HepG2 (cell line): ENCODE measurements around the gene PCDH7. TPM values are rescaled to one million over a fixed set of nuclear protein-coding genes. Genes with fewer than 3 reads are reported as not detected.

Experiments
- ATAC-seq: fragments of 200-7000 bp; cut with Tn5 transposase; 3 replicates; pipeline ENCODE4 v1.9.1; 2020; ENCODE audit warnings: mild to moderate bottlenecking, moderate library complexity
- BruUV-seq: library from RNA; stranded (reverse); fragments of 400-500 nt; replicated peaks from 2 replicates; lab custom pipeline; 2021; lab: Mats Ljungman, UMichigan
- CTCF ChIA-PET: fragments of 300-600 bp; formaldehyde crosslinking; extraction: SDS; loops from one replicate; lab custom pipeline; 2021; ENCODE audit warnings: low total read pairs, inconsistent platforms, low intra/inter-chr PET ratio; lab: Yijun Ruan, JAX
- POLR2A ChIA-PET: fragments of 350-600 bp; sonication (Branson Sonifier 250); formaldehyde crosslinking; loops from one replicate; lab custom pipeline; 2020; ENCODE audit warnings: antibody characterized with exemption, inconsistent platforms; lab: Yijun Ruan, JAX
- DNase-seq: peaks from one replicate; pipeline ENCODE4 v3.0.0-alpha.2; 2015; ENCODE audit warnings: low spot score
- FAIRE-seq: peaks from 3 replicates; lab custom pipeline; 2011; peaks lifted over from hg19 to GRCh38; lab: Jason Lieb, UNC
- H2AFZ ChIP-seq: one replicate; pipeline ENCODE4 v1.6.1; 2011; ENCODE audit warnings: low read length, inconsistent platforms
- H3K27ac ChIP-seq: fragments of 300-600 bp; 3 replicates; pipeline ENCODE4 v1.8.0; 2011; ENCODE audit warnings: mixed run types, mild to moderate bottlenecking, mixed read lengths, low read length, inconsistent platforms; ENCODE audit not compliant: insufficient read depth; ENCODE audit errors: extremely low read length
- H3K27me3 ChIP-seq, 2 experiments: fragments of 200-600 bp in 1 of 2; 2 replicates in 1 of 2; 3 replicates in 1 of 2; pipeline versions ENCODE4 v1.6.0 to v1.8.0; 2011; ENCODE audit warnings: low read length in 2 of 2, mild to moderate bottlenecking in 2 of 2, moderate library complexity in 2 of 2, inconsistent platforms in 1 of 2; ENCODE audit not compliant: insufficient read depth in 2 of 2, control insufficient read depth in 1 of 2
- H3K36me3 ChIP-seq, 2 experiments: fragments of 200-600 bp in 1 of 2; replicated peaks in 1 of 2; 2 replicates in 1 of 2; 3 replicates in 1 of 2; pipeline versions ENCODE4 v1.5.1 to v1.8.0; 2011; ENCODE audit warnings: low read length in 2 of 2, inconsistent platforms in 1 of 2; ENCODE audit not compliant: insufficient read depth in 2 of 2, control insufficient read depth in 1 of 2
- H3K4me1 ChIP-seq: 2 replicates; pipeline ENCODE4 v1.5.1; 2012; ENCODE audit warnings: low read length, inconsistent platforms; ENCODE audit not compliant: insufficient read depth
- H3K4me2 ChIP-seq: 2 replicates; pipeline ENCODE4 v1.6.0; 2011; ENCODE audit warnings: low read depth, low read length, inconsistent platforms
- H3K4me3 ChIP-seq, 3 experiments: fragments of 200-600 bp in 1 of 3; sonication (generic), shearing (Covaris generic) in 1 of 3; replicated peaks in 1 of 3; 2 replicates each; pipeline ENCODE4 v1.5.1; 2011 to 2016; ENCODE audit warnings: low read length in 3 of 3, inconsistent platforms in 2 of 3, low read depth in 2 of 3, mild to moderate bottlenecking in 2 of 3, control low read depth in 1 of 3, mixed read lengths in 1 of 3; ENCODE audit not compliant: insufficient read depth in 1 of 3
- H3K79me2 ChIP-seq: one replicate; pipeline ENCODE4 v1.6.1; 2011; ENCODE audit warnings: low read length, inconsistent platforms; ENCODE audit not compliant: insufficient read depth
- H3K9ac ChIP-seq: 2 replicates; pipeline ENCODE4 v1.6.0; 2011; ENCODE audit warnings: mild to moderate bottlenecking, low read depth, low read length, inconsistent platforms; ENCODE audit not compliant: insufficient read depth
- H3K9me3 ChIP-seq: 2 replicates; pipeline ENCODE4 v1.5.1; 2012; ENCODE audit warnings: mild to moderate bottlenecking, low read length
- H4K20me1 ChIP-seq: 2 replicates; pipeline ENCODE4 v1.6.0; 2011; ENCODE audit warnings: inconsistent platforms, mild to moderate bottlenecking, low read length, moderate library complexity; ENCODE audit not compliant: insufficient read depth
- AFF4 ChIP-seq: sonication (generic); formaldehyde crosslinking; IDR thresholded peaks from 2 replicates; pipeline ENCODE4 v1.4.0; 2020; ENCODE audit warnings: missing genetic modification reagents
- FOXC1 ChIP-seq: sonication (generic); formaldehyde crosslinking; IDR thresholded peaks from 2 replicates; pipeline ENCODE4 v1.8.0; 2022; ENCODE audit warnings: mild to moderate bottlenecking, missing genetic modification reagents, borderline replicate concordance
- MLX ChIP-seq: IDR thresholded peaks from 2 replicates; pipeline ENCODE4 v1.6.1; 2016
- NR2F2 ChIP-seq: IDR thresholded peaks from 2 replicates; pipeline ENCODE4 v1.6.1; 2012; ENCODE audit warnings: low read depth, inconsistent platforms, borderline replicate concordance
- PBX3 ChIP-seq: sonication (generic); formaldehyde crosslinking; IDR thresholded peaks from 2 replicates; pipeline ENCODE4 v1.8.1; 2023; ENCODE audit warnings: missing genetic modification reagents, inconsistent platforms, borderline replicate concordance
- PHF20 ChIP-seq: sonication (generic); formaldehyde crosslinking; IDR thresholded peaks from 2 replicates; pipeline ENCODE4 v1.5.0; 2020; ENCODE audit warnings: mild to moderate bottlenecking, missing genetic modification reagents
- ZNF280B ChIP-seq: sonication (generic); formaldehyde crosslinking; IDR thresholded peaks from 2 replicates; pipeline ENCODE4 v1.5.0; 2020; ENCODE audit warnings: missing genetic modification reagents, mild to moderate bottlenecking, borderline replicate concordance
- ZNF3 ChIP-seq: IDR thresholded peaks from 2 replicates; pipeline ENCODE4 v1.7.0; 2017; ENCODE audit warnings: inconsistent platforms
- WGBS: methylation state at CpG from one replicate; pipeline ENCODE4 v1.1.6; 2017; ENCODE audit warnings: low lambda C conversion rate; 5-methylcytosine and 5-hydroxymethylcytosine counted together
- in situ Hi-C: cut with HindIII; loops from 2 replicates; pipeline ENCODE4 v1.10.0; 2017; ENCODE audit warnings: low pct_unique_long_range_greater_than_20kb; ENCODE audit not compliant: extremely low pct_ligation_motif_present
- intact Hi-C: fragments of 100-400 bp; cut with micrococcal nuclease; formaldehyde crosslinking; loops from one replicate; pipeline ENCODE4 v1.10.0; 2022; ENCODE audit not compliant: unreplicated experiment
- polyA plus RNA-seq, 8 experiments: library from polyadenylated mRNA; depleted of rRNA in 3 of 8; stranded (reverse) in 7 of 8; unstranded in 1 of 8; fragments of >200 nt; fragmentation: Illumina TruSeq in 4 of 8; extraction: Trizol in 4 of 8; gene quantifications; 2 replicates each; pipeline versions ENCODE4 v1.2.1 to v1.2.3, GENCODE V29; 2011 to 2016; ENCODE audit warnings: low read depth in 4 of 8, missing spikeins in 1 of 8, mixed read lengths in 1 of 8; ENCODE audit not compliant: insufficient read depth in 1 of 8
- total RNA-seq, 5 experiments: library from RNA; depleted of rRNA; stranded (reverse); fragments of >200 nt; fragmentation: Illumina TruSeq; extraction: Trizol; gene quantifications; 2 replicates each; pipeline ENCODE4 v1.2.3, GENCODE V29; 2016; ENCODE audit warnings: low read depth in 1 of 5

Gene PCDH7
- total and polyA plus RNA-seq, 2 of the 13 experiments (the other 11 are each of a cell fraction or from before 2014, with no cell fraction given): not detected

GRCh38 chr4:30768277-30768676 is 48.1 kb downstream of the PCDH7 start:
- WGBS: 21% methylated on average over 2 of the region's 2 CpGs

More at GRCh38 chr4:30768277-30768676, 48.1 kb downstream of the PCDH7 start:
- FAIRE-seq: no peak
- DNase-seq: no peak
- intact Hi-C loops (no loop called here), in situ Hi-C loops (no loop called here)
- Histone ChIP-seq H3K4me2 (no peak overlapping the region), H3K9ac (no peak overlapping the region), H3K4me3 (no peak overlapping the region), H3K36me3 (no peaks in the 10 kb centered on the region), H3K4me1 (no peaks in the 10 kb centered on the region), H3K27ac (no peak overlapping the region), H3K79me2 (no peaks in the 10 kb centered on the region), H3K9me3 (no peaks in the 10 kb centered on the region), H2AFZ (no peak overlapping the region), H3K27me3 (no peaks in the 10 kb centered on the region), H4K20me1 (no peaks in the 10 kb centered on the region)
- no peak for TF ChIP-seq AFF4 (CRISPR knock-in tag)
- TF ChIP-seq NR2F2: no peak
- TF ChIP-seq ZNF3: no peak
- no peak for TF ChIP-seq PHF20 (CRISPR knock-in tag)
- no peak for TF ChIP-seq ZNF280B
- TF ChIP-seq FOXC1: no peak
- TF ChIP-seq MLX (CRISPR knock-in tag): no peak
- TF ChIP-seq PBX3: no peak
- ChIA-PET POLR2A (no interaction called here), CTCF (no interaction called here)
- no peak for ATAC-seq
- no TSS peak for BruUV-seq
